ENCODE results near the gene EVA1A.

EVA1A gene

DNA sequence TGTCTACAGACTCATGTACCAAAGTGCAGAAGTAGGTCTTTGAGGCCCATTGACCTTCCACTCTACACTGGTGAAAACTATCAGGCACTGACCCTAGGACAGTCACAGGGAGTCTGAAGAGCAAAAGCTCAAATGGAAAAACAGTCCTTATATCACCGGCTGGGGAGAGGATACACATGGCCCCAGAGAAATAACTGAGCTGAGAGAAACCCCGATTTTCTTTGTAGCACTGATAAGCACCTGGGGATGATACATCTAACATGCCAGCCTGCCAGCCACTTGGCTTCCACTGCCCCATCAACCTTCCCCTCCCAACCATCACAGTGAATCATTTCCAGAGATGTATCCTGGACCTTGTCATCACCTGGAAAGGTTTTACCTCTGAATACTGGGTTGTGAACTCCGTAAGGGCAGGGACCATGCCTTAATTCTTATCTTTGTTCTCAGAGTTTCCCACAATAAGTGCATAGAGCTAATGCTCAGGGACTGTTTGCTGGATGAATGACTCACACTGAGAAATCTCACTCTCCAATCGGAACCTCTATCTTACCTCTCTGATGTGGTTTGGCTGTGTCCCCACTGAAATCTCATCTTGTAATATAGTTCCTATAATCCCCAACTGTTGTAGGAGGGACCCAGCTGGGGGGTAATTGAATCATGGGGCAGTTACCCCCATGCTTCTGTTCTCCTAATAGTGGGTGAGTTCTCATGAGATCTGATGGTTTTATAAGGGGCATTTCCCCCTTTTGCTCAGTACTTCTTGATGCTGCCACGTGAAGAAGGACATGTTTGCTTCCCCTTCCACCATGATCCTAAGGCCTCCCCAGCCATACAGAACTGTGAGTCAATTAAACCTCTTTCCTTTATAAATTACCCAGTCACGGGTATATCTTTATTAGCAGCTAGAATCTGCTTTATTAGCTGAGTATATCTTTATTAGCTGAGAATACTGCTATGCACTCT, 37.1 kb downstream of the EVA1A start:
- no peak overlapping the region for H3K4me3 ChIP-seq (ENCODE audit: low read length)
- peak; percentile 38 for DNase-seq (ENCODE audit: low read depth)
- TF ChIP-seq, protein P1, sequence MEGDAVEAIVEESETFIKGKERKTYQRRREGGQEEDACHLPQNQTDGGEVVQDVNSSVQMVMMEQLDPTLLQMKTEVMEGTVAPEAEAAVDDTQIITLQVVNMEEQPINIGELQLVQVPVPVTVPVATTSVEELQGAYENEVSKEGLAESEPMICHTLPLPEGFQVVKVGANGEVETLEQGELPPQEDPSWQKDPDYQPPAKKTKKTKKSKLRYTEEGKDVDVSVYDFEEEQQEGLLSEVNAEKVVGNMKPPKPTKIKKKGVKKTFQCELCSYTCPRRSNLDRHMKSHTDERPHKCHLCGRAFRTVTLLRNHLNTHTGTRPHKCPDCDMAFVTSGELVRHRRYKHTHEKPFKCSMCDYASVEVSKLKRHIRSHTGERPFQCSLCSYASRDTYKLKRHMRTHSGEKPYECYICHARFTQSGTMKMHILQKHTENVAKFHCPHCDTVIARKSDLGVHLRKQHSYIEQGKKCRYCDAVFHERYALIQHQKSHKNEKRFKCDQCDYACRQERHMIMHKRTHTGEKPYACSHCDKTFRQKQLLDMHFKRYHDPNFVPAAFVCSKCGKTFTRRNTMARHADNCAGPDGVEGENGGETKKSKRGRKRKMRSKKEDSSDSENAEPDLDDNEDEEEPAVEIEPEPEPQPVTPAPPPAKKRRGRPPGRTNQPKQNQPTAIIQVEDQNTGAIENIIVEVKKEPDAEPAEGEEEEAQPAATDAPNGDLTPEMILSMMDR (conservative IDR thresholded peaks at IDR 0.05; ENCODE audit: low read length), result no peak

DNA sequence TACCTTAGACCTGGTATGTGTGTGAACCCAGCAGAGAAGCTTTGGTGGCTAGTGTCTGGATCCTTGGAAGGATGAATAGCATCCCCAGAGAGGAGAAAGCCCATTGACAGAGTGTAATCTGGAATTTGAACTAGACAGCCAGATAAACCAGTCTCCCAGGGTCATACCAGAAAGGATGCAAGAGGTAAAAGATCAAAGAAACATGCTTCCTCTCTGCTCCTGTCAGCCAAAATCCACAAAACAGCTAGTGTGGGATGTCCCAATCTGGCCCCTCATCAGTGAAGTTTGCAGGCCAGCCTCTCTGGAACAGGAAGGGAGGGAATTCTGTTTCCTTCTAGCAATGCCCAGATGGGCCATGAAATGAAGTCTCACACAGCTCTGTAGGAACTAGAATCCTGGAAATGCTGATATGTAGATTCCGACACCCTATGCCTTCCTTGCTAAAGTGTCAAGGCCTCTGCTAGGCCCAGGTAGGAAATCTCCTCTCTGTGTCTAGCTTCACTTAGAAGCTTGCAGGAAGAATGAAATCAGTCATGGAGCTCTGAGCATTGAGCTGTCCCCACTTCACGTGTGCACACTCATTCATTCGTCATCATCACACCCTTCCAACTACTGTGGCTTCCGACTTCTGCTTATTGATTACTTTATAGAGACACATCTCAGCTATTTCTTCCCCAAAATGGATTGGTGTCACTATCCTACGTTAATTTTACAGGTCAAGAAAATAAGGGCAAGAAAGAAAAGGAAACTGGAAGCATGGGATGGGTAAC, 38.0 kb downstream of the EVA1A start:
- TF ChIP-seq, protein P1 (conservative IDR thresholded peaks at IDR 0.05; ENCODE audit: low read length), result no peak
- no peak for DNase-seq (ENCODE audit: low read depth)
- H3K4me3 ChIP-seq (ENCODE audit: low read length), result no peak overlapping the region

DNA sequence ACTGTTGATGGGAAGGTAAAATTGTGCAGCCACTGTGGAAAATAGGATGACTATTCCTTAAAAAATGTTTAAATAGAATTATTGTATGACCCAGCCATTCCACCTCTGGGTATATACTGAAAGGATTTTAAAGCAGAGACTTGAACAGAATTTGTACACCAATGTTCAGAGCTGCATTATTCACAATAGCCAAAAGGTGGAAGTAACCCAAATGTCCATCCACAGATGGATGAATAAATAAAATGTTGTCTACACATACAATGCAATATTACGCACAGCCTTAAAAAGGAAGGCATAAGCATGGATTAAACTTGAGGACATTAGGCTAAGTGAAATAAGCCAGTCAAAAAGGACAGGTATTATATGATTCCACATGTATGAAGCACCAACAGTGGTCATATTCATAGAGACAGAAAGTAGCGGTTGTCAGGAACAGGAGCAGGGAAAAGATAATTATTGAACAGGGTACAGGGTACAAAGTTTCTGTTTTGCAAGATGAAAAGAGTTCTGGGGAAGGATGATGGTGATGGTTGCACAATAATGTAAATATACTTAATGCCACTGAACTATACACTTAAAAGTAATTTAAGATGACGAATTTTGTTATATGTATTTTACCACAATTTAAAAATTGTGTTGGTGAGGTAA, 39.4 kb downstream of the EVA1A start:
- H3K4me3 ChIP-seq (ENCODE audit: low read length), result no peak overlapping the region
- TF ChIP-seq, protein P1 (conservative IDR thresholded peaks at IDR 0.05; ENCODE audit: low read length), result no peak
- DNase-seq (ENCODE audit: low read depth), result no peak

DNA sequence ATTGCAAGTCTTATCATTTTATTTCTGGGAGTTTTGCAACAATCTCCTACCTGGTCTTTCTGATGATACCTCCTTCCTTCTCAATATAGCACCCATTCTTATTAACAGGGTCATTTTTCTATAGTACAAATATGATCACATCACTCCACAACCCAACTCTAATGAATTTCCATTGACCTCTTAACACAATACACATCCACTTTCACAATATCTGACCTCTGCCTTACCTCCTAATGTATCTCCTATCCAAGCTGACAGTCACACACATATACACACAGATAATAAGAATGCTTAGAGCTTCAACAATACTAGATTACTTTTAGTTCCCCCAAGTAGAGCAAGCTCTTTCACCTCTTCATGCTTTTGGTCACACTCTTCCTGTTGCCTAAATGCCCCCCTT, 40.9 kb downstream of the EVA1A start:
- DNase-seq (ENCODE audit: low read depth), result no peak
- no peak overlapping the region for H3K4me3 ChIP-seq (ENCODE audit: low read length)
- TF ChIP-seq, protein P1 (conservative IDR thresholded peaks at IDR 0.05; ENCODE audit: low read length), result no peak

DNA sequence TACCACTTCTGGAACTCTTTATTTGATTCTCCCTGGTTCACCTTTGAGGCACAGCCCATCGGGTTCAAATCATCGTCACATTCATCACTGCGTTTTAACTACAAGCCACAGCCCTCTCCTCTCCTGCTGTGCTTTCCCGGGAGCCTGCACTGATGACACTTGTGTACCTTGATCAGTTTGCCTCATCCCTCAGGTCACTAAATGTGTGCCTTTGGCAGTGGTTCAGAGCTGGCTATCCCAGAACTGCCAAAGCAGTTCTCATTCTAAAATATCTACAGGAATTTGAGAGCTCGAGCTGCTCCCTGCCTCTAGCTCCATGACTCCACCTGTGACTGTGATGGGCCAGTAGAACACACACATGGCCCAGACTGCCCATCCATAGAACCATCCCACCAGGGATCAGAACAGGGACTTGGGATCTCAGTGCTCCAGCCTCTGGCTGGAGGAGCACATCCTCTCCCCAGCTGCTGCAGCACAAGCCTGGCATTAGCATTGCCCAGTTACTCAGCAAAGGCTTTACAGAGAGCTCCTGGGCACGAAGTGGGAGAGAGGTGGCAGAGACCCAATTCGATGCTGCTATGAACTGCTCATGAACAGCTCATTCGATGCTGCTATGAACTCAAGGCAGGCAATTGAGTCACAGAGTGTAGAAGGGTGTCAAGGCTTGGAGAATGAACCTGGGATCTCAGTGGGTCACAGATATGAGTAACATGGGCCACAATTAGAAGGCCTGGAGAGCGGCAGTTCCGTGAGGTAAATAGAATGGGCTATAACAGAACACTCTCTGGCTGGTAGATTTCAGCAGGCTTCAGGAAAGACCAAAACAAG, 41.9 kb downstream of the EVA1A start:
- DNase-seq (ENCODE audit: low read depth), result no peak
- TF ChIP-seq, protein P1 (conservative IDR thresholded peaks at IDR 0.05; ENCODE audit: low read length), result no peak
- H3K4me3 ChIP-seq (ENCODE audit: low read length), result no peak overlapping the region

DNA sequence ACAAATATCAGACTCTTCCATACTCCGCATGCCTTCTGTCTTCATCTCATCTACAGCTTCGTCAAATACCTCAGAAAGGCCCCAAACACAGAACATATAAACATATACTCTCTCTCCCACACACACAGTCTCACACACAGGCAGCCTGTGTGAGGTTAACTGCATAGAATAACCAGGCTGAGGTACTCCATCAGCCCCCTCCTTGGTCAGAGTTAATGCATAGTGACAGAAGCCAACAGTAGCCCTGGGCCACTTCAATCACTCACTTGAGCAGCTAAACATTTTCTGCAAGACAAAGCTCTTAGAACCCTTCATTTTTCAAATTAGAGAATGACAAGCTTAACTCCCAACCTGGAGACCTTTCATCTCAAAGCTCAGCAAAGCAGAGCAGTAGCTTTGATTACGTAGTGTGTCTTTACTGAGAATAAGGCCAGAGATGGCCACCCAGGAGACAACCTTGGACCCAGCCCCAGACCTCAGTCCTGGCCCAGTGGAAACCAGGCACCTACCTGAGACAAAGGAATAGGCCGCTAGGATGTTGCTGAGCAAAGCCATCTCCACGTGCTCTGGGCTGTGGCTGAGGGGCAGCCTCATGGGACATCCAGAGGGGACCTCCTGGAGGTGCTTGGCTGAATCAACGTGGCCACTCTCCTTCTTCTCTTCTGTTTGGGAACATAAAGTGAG, 43.0 kb downstream of the EVA1A start:
- TF ChIP-seq, protein P1 (conservative IDR thresholded peaks at IDR 0.05; ENCODE audit: low read length), result no peak
- no peak overlapping the region for H3K4me3 ChIP-seq (ENCODE audit: low read length)
- DNase-seq (ENCODE audit: low read depth), result no peak
